Fibroblast of the conjunctiva (primary cell): ENCODE measurements around the gene TPRX1.
"Not testable (repeated sequence)": the region's sequence is repeated elsewhere in the genome, so short reads cannot be mapped to it uniquely, and the experiment has no call there.

Experiments
- DNase-seq: peaks from one replicate; pipeline ENCODE4 v3.0.0-alpha.2; 2010; ENCODE audit warnings: low read depth

Gene TPRX1

DNA sequence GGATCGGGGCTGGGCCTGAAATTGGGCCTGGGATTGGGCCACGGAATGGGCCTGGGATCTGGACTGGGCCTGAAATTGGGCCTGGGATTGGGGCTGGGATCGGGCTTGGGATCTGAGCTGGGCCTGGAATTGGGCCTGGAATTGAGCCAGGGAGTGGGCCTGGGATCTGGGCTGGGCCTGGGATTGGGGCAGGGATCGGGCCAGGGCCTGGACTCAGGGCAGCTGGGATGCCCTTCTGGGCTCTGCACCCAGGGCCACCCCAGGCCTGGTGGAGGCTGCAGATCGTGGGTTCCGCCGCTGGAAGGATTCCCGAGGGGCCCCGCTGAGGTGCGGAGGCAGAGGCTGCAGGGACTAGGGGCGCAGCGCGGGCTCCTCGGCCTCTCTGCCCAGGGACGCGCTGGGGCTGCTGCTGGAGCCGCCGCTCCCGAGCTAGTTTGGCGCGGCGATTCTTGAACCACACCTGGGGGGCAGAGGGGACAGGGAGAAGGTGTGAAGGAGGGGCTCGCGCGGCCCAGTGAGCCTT is 1.8 kb downstream of the TPRX1 start:
- DNase-seq = no peak

DNA sequence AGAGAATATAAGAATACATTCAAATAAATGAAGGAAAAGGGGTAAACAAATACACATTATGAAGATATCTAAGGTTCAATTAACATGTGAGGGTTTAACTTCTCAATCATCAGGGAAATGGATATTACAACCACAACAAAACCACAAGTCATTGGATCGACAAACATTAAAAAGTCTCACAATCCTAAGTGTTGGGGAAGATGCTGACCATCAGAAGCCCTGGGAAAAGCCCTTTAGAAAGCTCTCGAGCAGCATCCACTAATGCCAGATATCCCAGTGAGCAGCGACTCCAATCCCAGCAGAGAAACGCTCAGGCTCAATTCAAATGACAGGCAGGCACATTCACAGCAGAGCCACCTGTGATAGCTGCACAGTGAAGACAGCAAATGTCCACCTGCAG is 3.1 kb downstream of the TPRX1 start:
- DNase-seq = no peak

DNA sequence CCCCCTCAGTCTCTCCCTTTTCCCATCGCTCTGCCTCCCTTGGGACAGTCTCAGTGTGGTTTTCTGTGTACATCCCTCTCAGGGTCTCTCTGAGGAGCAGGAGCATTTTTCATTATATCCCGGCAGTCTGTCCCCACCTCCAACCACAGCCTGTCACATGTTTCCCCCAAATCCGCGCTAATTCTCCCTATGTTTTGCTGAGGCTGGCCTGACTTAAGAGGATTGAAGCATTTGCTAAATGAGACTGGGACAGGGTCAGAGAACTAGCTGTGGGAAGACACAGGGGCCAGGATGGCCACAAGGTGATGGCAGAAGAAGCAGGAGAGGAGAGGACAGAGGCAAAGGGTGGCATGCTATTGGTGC is 5.5 kb downstream of the TPRX1 start:
- DNase-seq = no peak

DNA sequence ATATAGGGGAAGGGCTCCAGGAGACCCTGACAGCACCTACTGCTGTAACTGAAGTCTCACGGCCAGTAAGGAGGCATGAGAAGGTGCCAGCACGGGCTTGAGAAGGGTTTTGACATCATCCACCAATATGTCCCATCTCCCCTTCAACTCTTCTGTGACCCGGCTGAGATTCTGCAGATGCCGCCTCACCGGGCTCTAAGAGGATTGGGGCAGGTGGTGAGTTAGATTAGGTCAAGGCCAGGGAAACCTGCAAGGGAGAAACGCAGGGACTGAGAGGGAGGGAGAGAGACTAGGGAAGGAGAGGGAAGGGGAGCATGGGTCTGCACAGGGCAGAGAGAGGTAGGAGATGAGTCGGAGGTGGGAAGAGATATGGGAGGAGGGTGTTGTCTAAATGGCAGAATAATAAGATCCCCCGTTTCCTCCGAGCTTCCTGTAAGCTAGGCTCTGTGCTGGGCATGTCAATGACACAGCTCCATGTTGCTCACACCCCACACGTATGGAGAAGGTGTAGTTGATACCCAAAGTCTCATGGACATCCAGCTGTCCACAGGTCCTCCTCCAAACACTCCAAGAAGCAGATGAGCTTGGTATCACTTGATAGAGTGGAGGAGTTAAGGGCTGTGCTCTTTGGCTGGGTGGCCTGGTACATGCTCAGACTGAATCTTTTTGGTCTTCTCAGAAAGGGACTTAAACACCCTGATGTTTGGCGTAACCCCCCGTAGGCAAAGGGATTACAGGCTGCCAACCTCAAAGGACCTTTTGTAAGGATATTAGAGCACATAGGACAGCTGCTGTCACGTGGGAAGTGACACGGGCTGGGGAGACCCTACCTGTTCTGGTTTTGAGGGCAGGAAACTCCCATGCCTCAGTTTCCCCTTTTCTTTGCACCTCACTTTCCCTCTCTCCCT is 6.1 kb downstream of the TPRX1 start:
- DNase-seq = no peak

DNA sequence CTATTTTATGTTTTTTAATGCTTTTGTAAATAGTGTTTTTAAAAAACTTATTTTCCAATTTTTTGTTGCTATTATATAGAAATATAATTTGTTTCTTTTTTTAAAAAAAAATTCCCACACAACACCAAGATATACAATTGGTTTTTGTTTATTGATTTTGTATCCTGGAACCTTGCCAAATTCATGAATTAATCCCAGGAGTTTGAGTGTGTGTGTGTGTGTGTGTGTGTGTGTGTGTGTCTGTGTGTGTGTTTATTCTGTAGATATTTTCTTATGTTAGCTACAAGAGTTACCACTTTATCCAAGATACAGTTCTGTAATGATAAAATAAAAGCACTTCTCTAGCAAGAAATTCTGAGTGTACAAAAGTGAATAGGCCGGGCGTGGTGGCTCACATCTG is 7.6 kb downstream of the TPRX1 start:
- no peak for DNase-seq

DNA sequence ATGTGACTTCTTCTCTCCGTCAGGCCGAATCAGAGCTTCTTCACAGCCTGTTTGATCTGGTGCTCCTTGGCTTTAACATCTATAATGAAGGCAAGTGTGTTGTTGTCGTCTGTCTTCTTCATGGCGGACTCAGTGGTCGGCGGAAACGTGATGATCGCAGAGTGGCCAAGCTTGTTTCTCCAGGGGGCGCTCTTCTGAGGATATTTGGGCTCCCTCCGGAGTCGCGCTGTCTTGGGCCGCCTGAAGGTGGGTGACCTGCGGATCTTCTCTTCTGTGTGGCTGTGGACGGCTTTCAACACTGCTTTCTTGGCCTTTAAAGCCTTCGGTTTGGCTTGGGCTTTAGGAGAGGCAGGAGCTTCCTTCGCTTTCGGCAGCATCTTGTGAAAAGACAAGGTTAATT is 9.8 kb downstream of the TPRX1 start:
- no peak for DNase-seq

DNA sequence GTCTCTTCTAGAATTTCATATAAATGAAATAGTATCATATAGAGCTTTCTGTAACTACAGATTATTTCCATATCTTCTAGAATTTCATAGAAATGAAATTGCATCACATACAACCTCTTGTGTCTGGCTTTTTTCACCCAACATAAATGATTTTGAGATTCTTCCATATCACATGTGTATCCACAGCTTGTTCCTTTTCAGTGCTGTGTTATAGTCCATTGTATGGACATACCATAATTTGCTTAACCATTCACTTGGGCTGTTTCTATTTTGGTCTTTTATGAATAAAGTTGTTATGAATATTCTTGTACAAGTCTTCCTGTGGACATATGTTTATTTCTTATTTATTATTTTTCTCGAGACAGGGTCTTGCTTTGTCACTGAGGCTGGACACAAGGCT is 11.7 kb downstream of the TPRX1 start:
- no peak for DNase-seq

DNA sequence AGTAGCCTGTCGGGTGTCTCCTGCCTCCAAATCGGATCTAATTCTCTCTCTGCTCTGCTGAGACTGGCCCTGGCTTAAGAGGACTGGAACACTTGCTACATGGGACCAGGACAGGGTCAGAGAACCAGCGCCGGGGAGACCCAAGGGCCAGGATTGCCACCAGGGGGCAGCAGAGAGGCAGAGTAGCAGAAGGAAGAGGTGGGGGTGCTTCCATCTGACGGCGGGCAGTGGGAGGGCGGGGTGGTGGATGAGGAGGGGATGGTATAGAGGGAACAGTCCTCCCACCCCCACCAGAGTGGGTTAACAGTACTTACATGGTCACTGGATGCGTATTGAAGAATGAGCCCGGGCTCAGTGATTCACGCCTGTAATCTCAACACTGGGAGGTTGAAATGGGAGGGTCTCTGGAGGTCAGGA is 13.9 kb downstream of the TPRX1 start:
- DNase-seq = peak; percentile 49

DNA sequence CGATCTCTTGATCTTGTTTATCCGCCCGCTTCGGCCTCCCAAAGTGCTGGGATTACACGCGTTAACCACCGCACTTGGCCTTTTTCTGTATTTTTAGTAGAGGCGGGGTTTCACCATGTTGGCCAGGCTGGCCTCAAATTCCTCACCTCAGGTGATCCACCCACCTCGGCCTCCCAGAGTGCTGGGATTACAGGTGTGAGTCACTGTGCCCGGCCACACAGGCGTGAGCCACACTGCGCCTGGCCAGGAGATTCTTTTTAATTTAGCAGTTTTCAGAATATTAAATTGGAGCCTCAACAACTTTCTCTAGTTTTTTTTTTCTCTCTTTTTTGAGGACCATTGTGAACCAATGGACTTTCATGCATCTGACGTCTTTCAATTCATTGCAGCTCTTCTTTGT is 14.5 kb downstream of the TPRX1 start:
- not testable (repeated sequence) for DNase-seq

DNA sequence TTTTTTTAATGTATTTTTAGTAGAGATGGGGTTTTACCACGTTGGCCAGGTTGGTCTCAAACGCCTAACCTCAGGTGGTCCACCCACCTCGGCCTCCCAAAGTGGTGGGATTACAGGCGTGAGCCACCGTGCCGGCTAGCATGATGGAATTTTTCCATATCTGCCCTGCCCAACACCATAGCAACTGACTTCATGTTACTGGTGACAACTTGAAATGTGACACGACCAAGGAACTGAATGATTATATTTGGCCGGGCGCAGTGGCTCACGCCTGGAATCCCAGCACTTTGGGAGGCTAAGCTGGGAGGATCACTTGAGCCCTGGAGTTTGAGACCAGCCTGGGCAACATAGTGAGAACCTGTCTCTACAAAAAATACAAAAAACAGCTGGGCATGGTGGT is 17.0 kb downstream of the TPRX1 start:
- not testable (repeated sequence) for DNase-seq

DNA sequence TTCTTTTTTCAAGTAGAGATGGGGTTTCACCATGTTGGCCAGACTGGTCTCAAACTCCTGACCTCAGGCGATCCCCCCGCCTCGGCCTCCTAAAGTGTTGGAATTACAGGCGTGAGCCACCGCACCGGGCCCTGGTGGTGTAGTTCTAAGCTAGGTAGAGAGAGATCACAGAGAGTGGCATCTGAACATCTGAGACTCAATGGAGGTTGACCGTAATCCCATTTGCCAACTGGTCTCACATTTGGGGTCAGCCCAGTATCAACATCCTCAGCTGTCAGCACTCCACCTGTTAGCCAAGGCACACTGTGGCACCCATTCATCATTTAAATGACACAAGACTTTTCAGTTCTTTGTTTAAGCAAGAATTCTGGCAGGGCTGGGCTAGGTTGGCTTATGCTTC is 17.8 kb downstream of the TPRX1 start:
- no peak for DNase-seq

DNA sequence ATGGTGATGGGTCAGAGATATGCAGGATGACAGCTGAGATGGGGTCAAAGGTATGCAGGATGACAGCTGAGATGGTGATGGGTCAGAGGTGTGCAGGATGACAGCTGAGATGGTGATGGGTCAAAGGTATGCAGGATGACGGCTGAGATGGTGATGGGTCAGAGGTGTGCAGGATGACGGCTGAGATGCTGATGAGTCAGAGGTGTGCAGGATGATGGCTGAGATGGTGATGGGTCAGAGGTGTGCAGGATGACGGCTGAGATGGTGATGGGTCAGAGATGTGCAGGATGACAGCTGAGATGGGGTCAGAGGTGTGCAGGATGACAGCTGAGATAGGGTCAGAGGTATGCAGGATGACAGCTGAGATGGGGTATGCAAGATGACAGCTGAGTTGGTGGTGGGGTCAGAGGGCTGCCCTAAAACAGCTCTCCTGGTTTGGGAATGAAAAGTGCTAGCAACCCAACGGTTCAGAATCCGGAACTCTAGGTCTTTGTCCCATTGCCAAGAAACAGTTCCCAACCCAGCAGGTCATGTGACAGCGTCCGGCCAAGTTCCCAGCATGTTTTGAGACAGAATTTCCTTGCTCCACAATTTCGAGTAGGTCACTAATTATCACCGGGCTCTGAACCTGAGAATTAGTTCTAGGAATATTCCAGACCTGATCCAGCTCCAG is 22.6 kb downstream of the TPRX1 start:
- DNase-seq = no peak

DNA sequence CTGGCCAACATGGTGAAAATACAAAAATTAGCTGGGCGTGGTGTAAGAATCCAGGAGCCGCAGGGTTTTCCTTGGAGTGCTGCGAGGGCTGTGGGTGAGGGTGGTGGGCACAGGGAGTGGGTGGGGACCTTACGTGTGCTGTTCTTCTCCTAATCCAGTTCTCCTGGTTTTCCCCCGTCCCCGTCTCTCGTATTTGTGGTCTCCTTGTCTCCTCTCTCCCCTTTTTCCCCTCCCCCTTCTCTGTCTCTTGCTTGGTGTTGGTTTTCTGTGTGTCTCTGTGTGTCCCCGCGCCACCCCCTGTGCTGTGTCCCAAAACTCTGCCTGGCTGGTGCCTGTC is 24.2 kb downstream of the TPRX1 start:
- no peak for DNase-seq

DNA sequence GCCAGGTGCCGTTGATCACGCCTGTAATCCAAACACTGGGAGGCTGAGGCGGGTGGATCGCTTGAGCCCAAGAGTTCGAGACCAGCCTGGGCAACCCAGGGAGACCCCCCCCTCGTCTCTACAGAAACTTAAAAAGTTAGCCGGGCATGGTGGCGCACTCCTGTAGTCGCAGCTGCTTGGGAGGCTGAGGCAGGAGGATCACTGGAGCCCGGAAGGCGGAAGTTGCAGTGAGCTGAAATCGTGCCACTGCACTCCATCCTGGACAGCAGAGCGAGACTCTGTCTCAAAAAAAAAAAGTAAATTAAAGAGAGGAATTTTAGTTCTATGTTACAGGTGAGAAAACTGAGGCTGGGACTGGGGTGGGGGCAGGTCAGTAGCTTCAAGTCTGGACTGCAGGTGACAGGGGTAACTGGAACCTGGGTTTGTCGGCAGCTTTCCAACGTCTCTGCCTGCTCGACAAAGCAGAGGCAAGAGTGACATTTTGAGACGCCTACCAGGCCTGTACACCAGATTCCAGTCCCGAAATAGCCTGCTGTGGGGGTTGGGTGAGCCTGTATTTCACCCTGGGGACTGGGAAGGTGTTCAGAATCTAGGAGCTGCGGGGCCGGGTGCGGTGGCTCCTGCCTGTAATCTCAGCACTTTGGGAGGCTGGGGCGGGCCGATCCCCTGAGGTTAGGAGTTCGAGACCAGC is 24.7 kb downstream of the TPRX1 start:
- DNase-seq = no peak

DNA sequence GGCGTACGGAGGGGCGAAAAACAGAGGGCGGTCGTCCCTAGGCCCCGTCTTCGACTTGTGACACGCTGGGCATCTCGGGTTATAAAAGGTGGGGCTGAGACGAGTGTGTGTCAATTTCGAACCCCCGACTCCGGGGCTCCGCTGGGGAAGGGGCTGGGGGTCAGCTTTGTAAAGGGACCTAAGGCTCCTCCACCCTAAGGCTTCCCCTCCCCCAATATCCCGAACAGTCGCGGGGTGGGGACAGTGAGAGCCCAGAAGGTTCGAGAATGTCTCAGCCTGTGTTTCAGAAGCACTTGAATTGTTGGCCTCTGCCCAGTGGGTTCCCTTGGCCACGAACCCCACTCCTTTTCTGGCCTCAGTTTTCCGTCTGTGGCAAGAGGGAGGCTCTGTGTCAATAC is 25.4 kb downstream of the TPRX1 start:
- no peak for DNase-seq

DNA sequence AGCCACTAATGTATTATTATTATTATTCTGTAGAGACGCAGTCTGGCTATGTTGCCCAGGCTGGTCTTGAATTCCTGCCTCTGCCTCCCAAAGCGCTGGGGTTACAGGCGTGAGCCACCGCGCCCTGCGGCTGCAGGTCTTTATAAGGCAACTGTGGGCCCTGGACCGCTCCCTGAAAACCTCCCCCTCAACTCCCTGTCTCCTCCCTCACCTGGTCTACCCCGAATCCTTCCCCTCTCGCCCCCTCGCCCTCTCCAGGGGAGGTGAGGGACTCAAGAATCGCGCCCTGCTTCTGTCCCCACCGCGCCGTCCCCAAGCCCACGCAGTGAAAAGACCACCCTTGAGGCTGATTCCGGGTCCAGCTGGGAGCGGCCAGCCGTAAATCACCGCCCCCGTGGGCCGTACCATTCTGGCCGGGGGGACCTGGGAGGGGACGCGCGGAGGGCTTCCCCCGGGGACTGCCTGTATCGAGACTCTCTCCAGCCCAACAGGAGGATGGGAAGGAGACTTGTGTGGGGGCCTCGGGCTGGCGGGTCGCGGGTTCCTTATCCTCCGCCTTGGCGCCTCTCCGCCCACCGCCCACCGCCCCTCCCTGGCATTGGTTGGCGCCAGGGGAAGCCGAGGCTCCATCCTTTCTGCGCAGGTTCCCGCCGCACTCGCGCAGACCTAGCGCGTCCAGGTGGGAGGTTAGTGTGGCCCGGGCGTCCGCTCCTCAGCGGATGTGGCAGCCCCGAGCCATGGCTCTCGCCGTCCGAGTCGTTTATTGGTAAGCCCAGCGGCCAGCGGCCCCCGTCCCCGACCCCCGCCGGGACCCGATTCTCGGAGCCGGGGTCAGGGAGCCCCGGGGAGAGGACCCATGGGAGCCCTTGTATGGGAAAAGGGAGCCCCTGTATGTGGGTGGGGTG is 26.1 kb downstream of the TPRX1 start, which contains the start of gene SELENOW:
SELENOW (plus strand) TSS at position 655 of the 905 bp plus-strand sequence; CDS start at position 738, 83 bp downstream.
- DNase-seq = no peak

DNA sequence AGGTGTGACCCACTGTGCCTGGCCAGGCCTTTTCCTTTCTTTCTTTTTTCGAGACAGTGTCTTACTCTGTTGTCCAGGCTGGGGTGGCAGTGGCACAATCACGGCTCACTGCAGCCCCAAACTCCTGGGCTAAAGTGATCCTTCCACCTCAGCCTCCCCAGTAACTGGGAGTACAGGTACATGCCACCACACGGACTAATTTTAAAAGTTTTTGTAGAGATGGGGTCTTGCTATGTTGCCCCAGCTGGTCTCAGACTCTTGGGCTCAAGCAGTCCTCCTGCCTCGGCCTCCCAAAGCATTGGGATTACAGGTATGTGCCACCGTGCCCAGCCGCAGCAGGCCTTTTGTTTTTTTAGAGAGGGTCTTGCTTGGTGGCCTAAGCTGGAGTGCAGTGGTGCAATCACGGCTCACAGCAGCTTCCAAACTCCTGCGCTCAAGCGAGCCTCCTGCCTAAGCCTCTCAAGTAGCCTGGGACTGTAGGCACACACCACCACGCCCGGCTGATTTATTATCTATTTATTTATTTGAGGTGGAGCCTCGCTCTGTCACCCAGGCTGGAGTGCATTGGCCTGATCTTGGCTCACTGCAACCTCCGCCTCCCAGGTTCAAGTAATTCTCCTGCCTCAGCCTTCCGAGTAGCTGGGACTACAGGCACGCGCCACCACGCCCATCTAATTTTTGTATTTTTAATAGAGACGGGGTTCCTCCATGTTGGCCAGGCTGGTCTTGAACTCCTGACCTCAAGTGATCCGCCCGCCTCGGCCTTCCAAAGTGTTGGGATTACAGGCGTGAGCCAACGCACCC is 26.9 kb downstream of the TPRX1 start:
- not testable (repeated sequence) for DNase-seq

DNA sequence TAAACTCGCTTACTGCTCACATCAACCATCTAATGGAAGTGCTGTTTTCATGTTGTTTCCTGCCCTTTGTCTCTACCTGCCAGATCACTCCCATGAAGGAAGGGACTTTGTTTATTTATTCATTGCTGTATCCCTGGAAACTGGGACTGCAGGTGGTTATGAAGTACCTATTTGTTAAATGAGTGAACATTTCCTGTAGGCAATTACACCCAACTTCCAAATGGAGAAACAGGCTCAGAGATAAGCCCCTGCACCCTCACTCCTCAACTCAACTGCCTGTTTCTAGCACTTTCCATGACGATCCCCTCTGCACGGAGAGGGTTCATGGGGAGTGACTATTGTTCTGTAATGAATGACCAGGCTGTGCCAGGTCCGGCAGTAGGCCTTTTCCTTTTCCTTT is 27.8 kb downstream of the TPRX1 start:
- DNase-seq = no peak

DNA sequence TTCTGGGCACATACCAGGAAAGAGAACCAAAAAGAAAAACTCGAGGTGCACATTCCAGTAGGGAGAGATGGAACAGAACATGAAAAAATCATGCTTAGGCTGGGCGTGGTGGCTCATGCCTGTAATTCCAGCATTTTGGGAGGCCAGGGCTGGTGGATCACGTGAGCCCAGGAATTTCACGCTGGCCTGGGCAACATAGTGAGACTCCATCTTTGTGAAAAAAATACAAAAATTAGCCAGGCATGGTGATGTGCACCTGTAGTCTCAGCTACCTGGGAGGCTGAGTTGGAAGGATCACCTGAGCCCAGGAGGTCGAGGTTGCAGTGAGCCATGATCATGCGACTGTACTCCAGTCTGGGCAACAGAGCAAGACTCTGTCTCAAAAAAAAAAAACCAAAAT is 33.1 kb downstream of the TPRX1 start:
- DNase-seq = not testable (repeated sequence)

DNA sequence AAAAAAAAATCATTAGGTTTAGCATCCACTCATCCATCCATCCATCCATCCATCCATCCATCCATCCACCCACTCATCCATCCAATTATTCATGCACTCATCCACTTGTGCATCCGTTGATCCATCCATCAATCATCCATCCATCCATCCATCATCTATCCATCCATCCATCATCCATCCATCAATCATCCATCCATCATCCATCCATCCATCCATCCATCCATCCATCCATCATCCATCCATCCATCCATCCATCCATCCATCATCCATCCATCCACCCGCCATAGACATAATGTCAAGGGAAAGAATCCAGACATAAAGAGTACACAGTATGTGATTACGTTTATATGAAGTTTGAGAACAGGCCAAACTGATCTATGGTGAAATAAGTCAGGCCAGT is 34.8 kb downstream of the TPRX1 start:
- DNase-seq = no peak

DNA sequence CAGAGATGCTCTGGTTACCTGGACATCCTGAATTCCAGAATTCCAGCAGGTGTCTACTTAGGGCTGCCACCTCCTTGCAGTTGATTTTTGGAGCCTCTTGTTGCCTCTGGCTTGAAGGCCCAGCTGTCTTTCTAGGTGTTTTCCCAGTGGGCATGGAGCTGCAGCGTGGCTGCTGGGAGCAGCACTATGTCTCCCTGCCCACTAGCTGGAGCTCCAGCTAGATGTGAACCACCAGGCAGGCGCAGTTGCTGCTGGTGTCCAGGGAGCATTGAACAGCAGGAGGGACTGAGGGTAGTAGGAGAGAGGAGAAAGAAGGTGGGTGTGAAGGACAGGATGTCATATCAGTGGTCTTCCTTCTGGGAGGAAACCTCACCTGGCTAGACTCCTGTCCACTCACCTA is 35.7 kb downstream of the TPRX1 start:
- DNase-seq = no peak
